Stimulated activated memory B cell treated with anti-CD40 and anti-IgM and Interleukin-4, amounts not matched to agents 10 μg/mL and 1 μg/mL and 100 μg/mL, for 72 hours (primary cell): ENCODE data around the gene ABCB10.
"Not testable (repeated sequence)": the region's sequence is repeated elsewhere in the genome, so short reads cannot be mapped to it uniquely, and the experiment has no call there.

Experiments
- ATAC-seq: fragments of 150-1000 bp; cut with Tn5 transposase; 2 replicates; pipeline ENCODE4 v1.10.0; 2021
- H3K27ac Mint-ChIP-seq: one replicate; pipeline ENCODE4 v1.8.0; 2022; ENCODE audit warnings: mild to moderate bottlenecking, mixed read lengths
- H3K27me3 Mint-ChIP-seq: one replicate; pipeline ENCODE4 v1.8.0; 2022; ENCODE audit warnings: mixed read lengths
- H3K36me3 Mint-ChIP-seq: one replicate; pipeline ENCODE4 v1.8.0; 2022; ENCODE audit warnings: mixed read lengths
- H3K4me1 Mint-ChIP-seq: one replicate; pipeline ENCODE4 v1.8.0; 2022; ENCODE audit warnings: mixed read lengths
- H3K4me3 Mint-ChIP-seq: one replicate; pipeline ENCODE4 v1.8.0; 2022; ENCODE audit warnings: mild to moderate bottlenecking, moderate library complexity, mixed read lengths
- H3K9me3 Mint-ChIP-seq: one replicate; pipeline ENCODE4 v1.8.0; 2022; ENCODE audit warnings: mixed read lengths

The ABCB10 gene

DNA sequence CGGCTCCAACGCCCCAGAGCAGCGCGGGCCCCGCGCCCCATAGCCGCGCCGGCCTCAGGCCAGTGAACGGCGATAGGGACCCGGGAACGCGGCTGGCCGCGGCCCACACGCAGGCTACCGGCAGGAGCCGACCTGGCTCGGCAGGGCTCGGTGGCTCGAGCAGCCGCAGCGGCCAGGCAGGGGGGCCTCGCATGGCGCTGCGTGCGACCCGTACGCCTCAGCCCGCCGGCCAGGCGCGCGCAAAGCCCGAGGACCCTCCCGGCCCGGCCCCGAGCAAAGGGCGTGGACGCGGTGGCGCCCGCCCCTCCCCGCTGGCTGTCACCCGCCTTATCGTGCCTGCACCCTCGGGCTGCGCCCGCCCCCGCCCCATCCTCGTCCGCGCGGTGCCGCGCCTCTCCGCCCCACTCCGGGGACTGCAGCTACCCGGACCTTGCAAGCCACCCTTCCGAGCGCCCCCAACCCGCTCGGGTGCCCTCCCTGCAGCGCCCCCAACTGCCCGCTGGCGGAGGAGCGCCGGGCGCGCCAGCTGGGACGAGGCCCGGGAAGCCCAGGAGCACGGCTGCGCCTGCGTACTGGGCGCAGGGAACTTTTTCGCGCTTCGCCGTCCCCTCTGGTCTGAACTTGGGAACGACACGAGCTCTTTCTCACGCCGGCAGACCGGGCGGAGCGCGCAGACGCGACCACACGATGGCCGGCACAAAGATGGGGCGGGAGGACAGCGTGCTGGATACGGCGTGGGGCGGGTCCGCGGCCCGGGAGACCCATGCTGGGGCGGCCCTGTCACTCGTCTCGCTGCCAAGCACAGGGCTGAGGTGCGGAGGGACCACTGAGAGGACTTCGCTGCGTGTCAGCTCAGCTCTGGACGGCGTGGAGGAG is at the start of gene ABCB10:
TSS of gene ABCB10 (minus strand) at position 248 of the 876 bp plus-strand sequence. CDS start at position 193, 55 bp downstream.
- peak; percentile 93 for ATAC-seq
- no peaks in the 10 kb centered on the region for H3K36me3 Mint-ChIP-seq
- H3K4me3 Mint-ChIP-seq = peak within 1 kb of the TSS; percentile 95
- H3K4me1 Mint-ChIP-seq = peaks cover 53% of the 10 kb centered on the region
- H3K27me3 Mint-ChIP-seq = no peaks in the 10 kb centered on the region
- H3K9me3 Mint-ChIP-seq = no peaks in the 10 kb centered on the region
- peak within 1 kb of the TSS; percentile 89 for H3K27ac Mint-ChIP-seq

DNA sequence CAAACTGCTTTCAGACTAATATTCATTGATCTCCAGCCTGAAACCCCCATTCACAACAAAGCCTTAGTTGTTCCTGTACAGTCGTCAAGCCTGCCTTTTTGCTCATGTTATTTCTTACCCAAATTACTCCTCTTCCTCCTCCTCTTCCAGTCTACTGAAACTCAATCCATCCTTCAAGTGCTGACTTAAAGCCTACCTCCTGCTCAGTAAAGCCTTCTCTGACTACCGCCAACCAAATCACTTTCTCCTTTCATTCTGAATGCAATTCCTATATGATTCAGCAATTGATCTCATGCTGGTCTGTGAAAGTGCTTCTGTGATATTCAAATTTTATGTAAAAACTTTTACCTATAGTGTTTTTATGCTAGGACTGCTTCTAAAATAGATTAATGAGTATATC is 48.9 kb upstream of the ABCB10 start:
- no peaks in the 10 kb centered on the region for H3K9me3 Mint-ChIP-seq
- peaks cover 63% of the 10 kb centered on the region for H3K36me3 Mint-ChIP-seq
- no peaks in the 10 kb centered on the region for H3K27me3 Mint-ChIP-seq
- no peaks in the 10 kb centered on the region for H3K4me1 Mint-ChIP-seq
- H3K4me3 Mint-ChIP-seq = no peak overlapping the region
- no peak for ATAC-seq
- H3K27ac Mint-ChIP-seq = no peak overlapping the region

DNA sequence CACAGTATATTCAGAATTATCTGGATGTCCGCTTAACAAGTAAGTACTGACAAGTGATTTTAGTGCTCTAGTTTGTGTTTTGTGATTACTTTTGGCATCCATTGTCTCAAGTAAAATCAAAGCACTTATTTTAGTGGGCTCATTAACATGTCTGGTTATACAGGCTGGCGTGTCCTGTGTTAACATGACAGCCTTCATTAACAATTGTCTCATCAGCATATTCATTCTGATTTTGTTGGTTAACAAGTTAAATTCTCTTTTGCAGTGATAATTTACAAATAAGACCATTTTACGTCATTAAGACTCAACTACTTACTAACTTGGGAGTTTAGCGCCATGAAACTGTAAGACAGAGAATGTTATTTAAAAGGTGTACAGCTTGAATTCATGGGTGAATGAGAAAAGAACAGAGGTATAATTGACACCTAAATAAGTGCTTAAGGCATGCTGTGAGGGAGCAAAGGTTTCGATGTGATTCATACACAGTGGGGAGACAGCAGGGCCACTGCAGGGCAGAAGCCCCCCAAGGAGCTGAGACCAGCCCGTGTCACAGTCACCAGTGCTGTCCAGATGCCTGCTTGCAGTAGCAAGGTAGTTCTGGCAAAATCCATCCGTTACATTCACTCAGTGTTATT is 45.0 kb upstream of the ABCB10 start:
- Mint-ChIP-seq H3K27me3 (no peaks in the 10 kb centered on the region), H3K4me3 (no peak overlapping the region), H3K9me3 (no peaks in the 10 kb centered on the region), H3K4me1 (peaks cover 15% of the 10 kb centered on the region), H3K27ac (no peak overlapping the region), H3K36me3 (peaks cover 61% of the 10 kb centered on the region)
- ATAC-seq = no peak

DNA sequence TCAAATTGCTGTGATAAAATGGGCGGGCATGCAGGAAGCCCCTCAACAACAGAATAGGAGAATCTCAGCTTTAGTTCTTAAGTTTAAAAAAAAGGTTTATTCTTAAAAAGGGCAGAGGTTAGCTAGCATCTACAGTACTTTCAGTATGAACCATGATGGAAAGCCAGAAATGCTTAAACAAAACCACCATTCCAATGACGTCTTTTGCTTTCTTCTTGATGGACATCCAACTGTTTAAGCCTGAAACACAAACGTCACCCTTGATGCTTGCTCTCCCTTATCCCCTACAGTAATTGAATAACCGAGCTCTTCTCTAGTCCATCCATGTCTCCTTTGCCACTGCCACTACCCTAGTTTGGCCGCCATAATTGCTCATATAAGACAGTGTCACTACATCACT is 41.7 kb upstream of the ABCB10 start:
- Mint-ChIP-seq H3K9me3 (no peaks in the 10 kb centered on the region), H3K27ac (no peak overlapping the region)
- no peak for ATAC-seq

DNA sequence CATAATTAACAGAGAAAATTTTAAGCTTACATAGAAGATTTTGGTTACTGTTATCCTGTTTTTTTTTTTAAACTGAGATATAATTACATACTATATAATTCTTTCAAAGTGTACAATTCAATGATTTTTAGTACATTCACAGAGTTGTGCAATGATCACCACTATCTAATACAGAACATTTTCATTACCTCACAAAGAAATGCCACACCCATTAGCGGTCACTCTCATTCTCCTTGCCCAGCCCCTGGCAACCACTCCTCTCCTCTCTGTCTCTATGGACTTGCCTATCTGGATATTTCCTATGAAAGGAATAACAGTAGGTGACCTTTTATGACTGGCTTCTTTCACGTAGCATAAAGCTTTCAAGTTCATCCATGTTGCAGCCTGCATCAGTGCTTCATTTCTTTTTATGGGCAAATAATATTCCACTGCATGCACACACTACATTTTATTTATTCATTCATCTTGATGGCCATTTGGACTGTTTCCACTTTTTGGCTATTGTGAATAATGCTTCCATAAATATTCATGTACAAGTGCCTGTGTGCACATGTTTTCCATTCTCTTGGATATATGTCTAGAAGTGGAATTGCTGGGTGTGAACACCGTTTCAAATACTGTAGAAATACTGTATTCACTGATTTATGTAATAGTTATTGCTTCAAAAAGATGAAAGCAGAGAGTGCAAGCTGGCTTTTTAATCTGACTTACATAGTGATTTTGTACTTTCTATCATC is 40.9 kb upstream of the ABCB10 start:
- no peaks in the 10 kb centered on the region for H3K9me3 Mint-ChIP-seq
- H3K4me1 Mint-ChIP-seq = peaks cover 38% of the 10 kb centered on the region
- no peak overlapping the region for H3K4me3 Mint-ChIP-seq
- H3K36me3 Mint-ChIP-seq = peaks cover 60% of the 10 kb centered on the region
- no peak overlapping the region for H3K27ac Mint-ChIP-seq
- no peak for ATAC-seq
- H3K27me3 Mint-ChIP-seq = no peaks in the 10 kb centered on the region

More for the DNA sequence above, 41.7 kb upstream of the ABCB10 start:
- Mint-ChIP-seq H3K27me3 (no peaks in the 10 kb centered on the region), H3K36me3 (peaks cover 55% of the 10 kb centered on the region), H3K4me3 (no peak overlapping the region), H3K4me1 (peaks cover 38% of the 10 kb centered on the region)

DNA sequence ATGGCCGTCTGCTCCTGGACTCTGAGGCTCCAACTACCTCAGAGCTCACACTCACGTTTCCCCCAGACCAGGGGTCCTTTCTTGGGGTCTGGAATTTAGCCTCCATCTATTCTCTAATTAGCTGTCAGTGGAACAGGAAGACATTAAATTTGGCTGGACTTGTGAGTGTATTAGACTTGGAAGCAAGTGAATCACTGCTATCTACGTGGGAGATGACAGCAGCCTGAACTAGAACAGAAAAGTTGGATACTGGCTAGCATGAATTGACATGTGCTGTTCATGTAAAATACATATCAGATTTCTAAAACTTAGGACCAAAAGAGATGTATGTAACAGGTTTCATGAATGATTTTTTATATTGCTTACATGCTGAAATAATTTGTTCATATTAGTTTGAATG is 39.4 kb upstream of the ABCB10 start:
- Mint-ChIP-seq H3K36me3 (peaks cover 71% of the 10 kb centered on the region), H3K9me3 (no peaks in the 10 kb centered on the region), H3K4me1 (peaks cover 38% of the 10 kb centered on the region), H3K4me3 (no peak overlapping the region), H3K27me3 (no peaks in the 10 kb centered on the region), H3K27ac (peak overlapping the region; percentile 79)
- no peak for ATAC-seq

DNA sequence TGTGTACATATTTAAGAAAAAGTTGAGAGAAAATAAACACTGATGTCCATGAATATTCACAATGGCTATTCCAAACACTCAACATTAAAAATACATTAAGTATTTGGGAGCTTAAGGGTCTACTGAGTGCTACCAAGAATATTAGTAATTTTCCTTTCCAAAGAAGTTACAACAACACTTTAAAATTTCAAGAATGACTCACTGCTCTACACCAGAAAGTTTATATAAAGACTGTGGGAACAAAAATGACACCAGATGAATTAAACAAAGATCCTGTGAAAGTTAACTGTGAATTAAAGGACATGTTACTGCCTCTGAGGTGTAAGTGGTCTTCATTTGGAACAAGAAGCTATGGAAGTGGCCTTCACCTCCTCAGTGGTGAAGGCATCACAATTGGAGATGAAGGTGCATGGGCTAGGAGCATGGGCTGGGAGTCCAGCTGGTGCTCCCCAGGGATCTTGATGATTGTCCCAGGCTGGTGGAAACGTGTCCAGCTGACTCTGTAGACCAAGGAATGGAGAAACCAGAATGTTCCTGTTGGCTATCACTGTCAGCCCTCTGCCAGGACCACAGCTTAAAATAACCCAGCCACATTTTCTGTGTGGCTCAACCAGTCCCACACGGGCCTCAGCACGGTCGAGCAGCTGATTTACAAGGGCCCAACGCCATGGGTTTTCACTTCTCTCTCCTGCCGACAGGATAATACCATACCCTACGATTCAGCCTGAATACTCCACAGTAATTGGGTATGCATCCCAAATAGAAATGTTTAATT is 38.6 kb upstream of the ABCB10 start:
- H3K4me1 Mint-ChIP-seq = peaks cover 37% of the 10 kb centered on the region
- H3K9me3 Mint-ChIP-seq = no peaks in the 10 kb centered on the region
- no peaks in the 10 kb centered on the region for H3K27me3 Mint-ChIP-seq
- peak overlapping the region; percentile 79 for H3K27ac Mint-ChIP-seq
- H3K36me3 Mint-ChIP-seq = peaks cover 63% of the 10 kb centered on the region
- ATAC-seq = no peak
- no peak overlapping the region for H3K4me3 Mint-ChIP-seq

DNA sequence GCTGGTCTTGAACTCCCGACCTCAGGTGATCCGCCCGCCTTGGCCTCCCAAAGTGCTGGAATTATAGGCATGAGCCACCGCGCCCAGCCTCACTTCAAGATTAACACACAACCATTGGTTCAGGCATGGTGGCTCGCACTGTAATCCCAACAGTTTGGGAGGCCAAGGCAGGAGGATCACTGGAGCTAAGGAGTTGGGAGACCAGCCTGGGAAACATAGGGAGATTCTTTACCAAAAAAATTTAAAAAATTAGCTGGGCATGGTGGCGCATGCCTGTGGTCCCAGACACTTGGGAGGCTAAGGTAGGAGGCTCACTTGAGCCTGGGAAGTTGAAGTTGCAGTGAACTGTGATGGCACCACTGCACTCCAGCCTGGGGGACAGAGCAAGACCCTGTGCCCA is 37.4 kb upstream of the ABCB10 start:
- H3K27ac Mint-ChIP-seq, H3K9me3 Mint-ChIP-seq, H3K27me3 Mint-ChIP-seq, ATAC-seq, H3K4me3 Mint-ChIP-seq: not testable (repeated sequence)
- Mint-ChIP-seq H3K4me1 (peaks cover 30% of the 10 kb centered on the region), H3K36me3 (peaks cover 56% of the 10 kb centered on the region)

DNA sequence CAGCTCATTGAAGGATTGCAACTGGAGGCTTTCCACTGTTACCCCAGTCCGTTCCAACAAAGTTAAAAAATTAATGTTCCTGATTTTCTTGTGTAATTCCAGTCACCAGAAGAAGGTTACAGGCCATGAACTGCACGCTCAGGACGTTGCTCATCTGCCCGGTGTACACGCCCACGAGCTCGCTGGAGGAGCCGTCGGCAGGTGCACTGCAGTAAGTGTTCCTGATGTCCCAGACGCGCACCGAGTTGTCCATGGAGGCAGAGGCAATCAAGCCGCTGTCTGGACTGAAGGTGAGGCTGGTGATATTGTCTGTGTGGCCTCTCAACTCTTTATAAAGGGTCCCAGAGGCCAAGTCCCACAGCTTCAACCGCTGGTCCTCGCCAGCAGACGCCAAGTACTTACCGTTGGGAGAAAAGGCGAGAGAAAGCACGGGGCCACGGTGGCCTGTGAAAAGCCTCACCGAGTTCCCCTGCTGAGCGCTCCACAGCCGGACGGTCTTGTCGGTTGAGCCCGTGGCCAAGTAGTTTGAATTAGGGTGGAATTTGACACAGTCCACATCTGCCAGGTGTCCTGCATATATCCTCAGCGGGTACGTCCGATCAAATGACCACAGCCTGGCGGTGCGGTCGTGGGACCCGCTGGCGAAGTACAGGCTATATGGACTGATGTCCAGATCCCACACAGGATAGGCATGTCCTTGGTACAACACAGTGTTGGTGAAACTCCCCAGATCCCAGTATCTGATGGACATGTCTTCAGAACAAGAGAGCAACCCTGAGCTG is 35.9 kb upstream of the ABCB10 start:
- Mint-ChIP-seq H3K27me3 (no peaks in the 10 kb centered on the region), H3K27ac (no peak overlapping the region), H3K4me1 (peaks cover 24% of the 10 kb centered on the region), H3K9me3 (no peaks in the 10 kb centered on the region), H3K36me3 (peaks cover 46% of the 10 kb centered on the region), H3K4me3 (no peak overlapping the region)
- no peak for ATAC-seq

DNA sequence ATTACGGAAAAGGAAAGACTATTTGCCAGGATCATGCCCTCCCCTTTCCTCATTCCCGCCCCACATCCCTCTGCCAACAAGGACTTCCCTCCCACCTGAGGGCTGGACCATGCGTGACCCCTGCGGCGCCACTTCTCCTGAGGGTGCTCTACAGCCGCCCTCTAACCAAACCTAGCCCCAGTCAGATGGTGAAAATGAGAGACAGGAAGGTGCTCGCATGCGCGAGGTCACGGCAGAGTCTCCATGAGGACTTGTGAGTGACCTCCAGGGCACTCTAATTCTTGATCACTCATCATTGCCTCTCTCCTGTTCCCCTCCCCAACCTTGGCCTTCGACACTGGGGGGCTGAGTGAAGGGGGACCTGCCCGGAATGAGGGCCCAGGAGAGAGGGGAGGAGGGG is 35.3 kb upstream of the ABCB10 start:
- no peaks in the 10 kb centered on the region for H3K9me3 Mint-ChIP-seq
- no peak for ATAC-seq
- H3K36me3 Mint-ChIP-seq = peaks cover 48% of the 10 kb centered on the region
- no peaks in the 10 kb centered on the region for H3K27me3 Mint-ChIP-seq
- no peak overlapping the region for H3K27ac Mint-ChIP-seq
- H3K4me3 Mint-ChIP-seq = no peak overlapping the region
- H3K4me1 Mint-ChIP-seq = peaks cover 24% of the 10 kb centered on the region

DNA sequence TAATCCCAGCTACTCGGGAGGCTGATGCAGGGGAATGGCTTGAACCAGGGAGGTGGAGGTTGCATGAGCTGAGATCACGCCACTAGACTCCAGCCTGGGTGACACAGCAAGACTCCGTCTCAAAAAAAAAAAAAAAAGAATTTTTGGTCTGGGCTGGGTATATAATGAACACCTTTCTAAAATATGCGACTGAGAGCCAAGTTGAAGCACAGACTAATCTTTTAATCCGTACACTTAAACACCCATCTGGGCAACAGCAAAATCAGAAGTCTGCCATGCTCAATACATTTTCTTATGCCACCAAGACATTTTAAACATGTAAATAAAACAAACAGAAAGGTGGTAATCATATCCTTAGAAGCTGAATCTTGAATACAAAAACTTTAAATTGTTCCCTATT is 31.6 kb upstream of the ABCB10 start:
- Mint-ChIP-seq H3K4me3 (no peak overlapping the region), H3K4me1 (peaks cover 7% of the 10 kb centered on the region), H3K9me3 (no peaks in the 10 kb centered on the region), H3K27me3 (no peaks in the 10 kb centered on the region), H3K36me3 (peaks cover 35% of the 10 kb centered on the region), H3K27ac (no peak overlapping the region)
- no peak for ATAC-seq

DNA sequence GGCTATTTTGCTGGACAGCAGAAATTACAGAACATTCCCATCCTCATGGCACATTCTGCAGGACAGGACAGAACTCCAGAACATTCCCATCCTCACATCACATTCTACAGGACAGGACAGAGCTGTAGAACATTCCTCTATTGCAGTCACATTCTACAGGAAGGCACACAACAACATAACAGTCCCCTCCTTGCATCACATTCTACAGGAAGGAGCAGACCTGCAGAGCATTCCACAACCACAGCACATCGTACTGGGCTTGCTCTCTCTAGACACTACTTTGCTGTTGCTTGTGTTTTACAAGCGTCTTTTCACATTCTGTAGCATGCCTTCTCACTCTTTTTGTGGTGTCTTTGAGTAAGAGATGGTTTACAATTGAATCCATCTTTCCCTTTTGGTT is 26.8 kb upstream of the ABCB10 start:
- H3K4me3 Mint-ChIP-seq = no peak overlapping the region
- no peak overlapping the region for H3K27ac Mint-ChIP-seq
- no peak for ATAC-seq
- no peaks in the 10 kb centered on the region for H3K27me3 Mint-ChIP-seq
- H3K9me3 Mint-ChIP-seq = no peaks in the 10 kb centered on the region
- H3K36me3 Mint-ChIP-seq = peaks cover 12% of the 10 kb centered on the region
- peaks cover 7% of the 10 kb centered on the region for H3K4me1 Mint-ChIP-seq

DNA sequence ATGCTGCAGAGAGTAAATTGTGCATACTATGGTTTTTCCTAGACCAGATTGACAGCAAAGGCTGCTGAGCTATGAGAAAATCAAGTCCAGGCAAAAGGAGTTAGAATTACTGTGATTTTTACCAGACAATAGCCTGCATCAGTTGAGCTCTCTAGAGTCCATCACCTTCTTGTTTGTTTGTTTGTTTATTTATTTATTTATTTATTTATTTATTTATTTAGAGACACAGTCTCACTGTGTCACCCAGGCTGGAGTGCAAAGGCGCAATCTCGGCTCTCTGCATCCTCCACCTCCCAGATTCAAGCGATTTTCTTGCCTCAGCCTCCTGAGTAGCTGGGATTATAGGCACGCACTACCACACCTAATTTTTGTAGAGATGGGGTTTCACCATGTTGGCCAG is 24.2 kb upstream of the ABCB10 start:
- H3K27ac Mint-ChIP-seq = no peak overlapping the region
- H3K4me3 Mint-ChIP-seq = no peak overlapping the region
- H3K9me3 Mint-ChIP-seq = no peaks in the 10 kb centered on the region
- H3K4me1 Mint-ChIP-seq = peaks cover 27% of the 10 kb centered on the region
- H3K36me3 Mint-ChIP-seq = no peaks in the 10 kb centered on the region
- no peaks in the 10 kb centered on the region for H3K27me3 Mint-ChIP-seq
- ATAC-seq = no peak

DNA sequence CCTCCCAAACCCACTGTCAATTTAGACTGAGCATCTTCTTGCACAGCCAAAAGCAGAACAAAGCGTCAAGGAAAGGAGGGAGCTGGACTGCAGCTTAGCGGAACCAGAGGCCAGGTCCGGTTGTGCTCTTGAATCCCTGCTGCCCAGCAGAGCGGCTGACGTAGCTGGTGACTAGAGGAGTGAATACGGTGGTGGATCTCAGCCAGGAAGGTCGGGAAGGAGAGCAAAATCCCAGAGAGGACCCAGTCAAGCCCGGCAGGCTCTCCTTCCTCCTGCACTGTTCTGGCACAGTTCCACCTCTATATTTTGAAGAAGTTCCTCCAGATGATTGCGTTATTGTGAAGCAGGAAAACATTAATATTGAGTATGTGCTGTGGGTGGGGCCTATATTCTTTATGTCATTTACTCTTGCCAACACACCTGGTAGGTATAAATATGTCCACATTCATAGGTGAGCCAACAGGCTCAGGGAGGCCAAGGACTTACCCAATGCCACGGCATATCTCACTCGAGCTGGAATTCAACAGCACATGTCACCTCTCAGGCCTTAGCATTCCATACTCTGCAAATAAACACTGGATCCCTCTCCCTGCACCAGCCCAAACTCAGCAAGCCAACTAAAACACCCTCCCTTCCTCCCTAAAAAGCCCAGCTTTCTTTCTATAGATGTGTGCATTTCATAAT is 23.6 kb upstream of the ABCB10 start:
- H3K4me3 Mint-ChIP-seq = no peak overlapping the region
- H3K4me1 Mint-ChIP-seq = peaks cover 26% of the 10 kb centered on the region
- no peak for ATAC-seq
- H3K27ac Mint-ChIP-seq = no peak overlapping the region
- H3K36me3 Mint-ChIP-seq = no peaks in the 10 kb centered on the region
- no peaks in the 10 kb centered on the region for H3K9me3 Mint-ChIP-seq
- no peaks in the 10 kb centered on the region for H3K27me3 Mint-ChIP-seq
